ENCODE measurements around the gene SLC25A17. TPM values are rescaled to one million over a fixed set of nuclear protein-coding genes. Genes with fewer than 3 reads are reported as not detected.

SLC25A17 gene
- total and polyA plus RNA-seq, 2 donors from 2014 or later, result 15.3 to 23.8 TPM

DNA sequence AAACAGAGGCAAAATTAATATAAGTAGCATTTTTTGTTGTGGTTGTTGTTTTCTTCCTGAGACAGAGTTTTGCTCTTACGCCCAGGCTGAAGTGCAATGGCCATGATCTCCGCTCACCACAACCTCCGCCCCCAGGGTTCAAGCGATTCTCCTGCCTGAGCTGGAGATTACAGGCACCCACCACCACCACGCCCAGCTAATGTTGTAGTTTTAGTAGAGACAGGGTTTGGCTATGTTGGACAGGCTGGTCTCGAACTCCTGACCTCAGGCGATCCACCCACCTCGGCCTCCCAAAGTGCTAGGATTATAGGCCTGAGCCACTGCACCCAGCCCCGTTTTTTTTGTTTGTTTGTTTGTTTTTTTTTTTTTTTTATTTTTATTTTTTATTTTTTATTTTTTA is 75.4 kb downstream of the SLC25A17 start:
- H3K27ac ChIP-seq (ENCODE audit: low read depth in 2 of 2, low read length in 2 of 2), result no peak overlapping the region
- FAIRE-seq, result no peak

GRCh38 chr22:40741116-40741515 is 78.0 kb downstream of the SLC25A17 start:
- intact Hi-C loops (cut with DNase I), result no loop called here
- no peak for TF ChIP-seq CTCF (IDR thresholded peaks at IDR 0.05; ENCODE audit: borderline replicate concordance, extremely low read depth, insufficient read depth)
- Histone ChIP-seq H3K27me3 (ENCODE audit: control insufficient read depth, insufficient read depth, low read length) (no peaks in the 10 kb centered on the region), H3K36me3 (ENCODE audit: control insufficient read depth in 2 of 3, insufficient read depth in 3 of 3, low read length in 3 of 3) (no peaks in the 10 kb centered on the region), H3K4me1 (ENCODE audit: control insufficient read depth in 2 of 3, insufficient read depth in 2 of 3, low read depth in 1 of 3, low read length in 3 of 3) (no peaks in the 10 kb centered on the region), H3K4me3 (ENCODE audit: low read length in 3 of 3) (no peak overlapping the region), H3K9me3 (ENCODE audit: control insufficient read depth in 2 of 3, insufficient read depth in 1 of 3, low read length in 3 of 3) (no peaks in the 10 kb centered on the region), H3K9ac (ENCODE audit: low read length in 3 of 3) (no peak overlapping the region), H3K27ac (ENCODE audit: low read depth in 2 of 2, low read length in 2 of 2) (no peak overlapping the region)
- FAIRE-seq, result no peak
- no peak for DNase-seq

More for the DNA sequence above, 75.4 kb downstream of the SLC25A17 start:
- H3K9ac ChIP-seq (ENCODE audit: low read length in 3 of 3), result no peak overlapping the region
- H3K9me3 ChIP-seq (ENCODE audit: control insufficient read depth in 2 of 3, insufficient read depth in 1 of 3, low read length in 3 of 3), result peaks cover 0 to 8% (median 0%) of the 10 kb centered on the region in 3 donors
- no peak for TF ChIP-seq CTCF (IDR thresholded peaks at IDR 0.05; ENCODE audit: borderline replicate concordance, extremely low read depth, insufficient read depth)
- intact Hi-C loops (cut with DNase I), result no loop called here
- H3K4me1 ChIP-seq (ENCODE audit: control insufficient read depth in 2 of 3, insufficient read depth in 2 of 3, low read depth in 1 of 3, low read length in 3 of 3), result no peaks in the 10 kb centered on the region
- no peak for DNase-seq
- no peaks in the 10 kb centered on the region for H3K27me3 ChIP-seq (ENCODE audit: control insufficient read depth, insufficient read depth, low read length)
- H3K4me3 ChIP-seq (ENCODE audit: low read length in 3 of 3), result no peak overlapping the region
- no peaks in the 10 kb centered on the region for H3K36me3 ChIP-seq (ENCODE audit: control insufficient read depth in 2 of 3, insufficient read depth in 3 of 3, low read length in 3 of 3)

- no peak overlapping the region for H3K4me3 ChIP-seq (ENCODE audit: low read length in 3 of 3)
- FAIRE-seq, result no peak
- no peaks in the 10 kb centered on the region for H3K9me3 ChIP-seq (ENCODE audit: control insufficient read depth in 2 of 3, insufficient read depth in 1 of 3, low read length in 3 of 3)
- H3K27me3 ChIP-seq (ENCODE audit: control insufficient read depth, insufficient read depth, low read length), result no peaks in the 10 kb centered on the region
- no peak for DNase-seq
- H3K9ac ChIP-seq (ENCODE audit: low read length in 3 of 3), result no peak overlapping the region
- intact Hi-C loops (cut with DNase I), result no loop called here
- no peaks in the 10 kb centered on the region for H3K36me3 ChIP-seq (ENCODE audit: control insufficient read depth in 2 of 3, insufficient read depth in 3 of 3, low read length in 3 of 3)
- H3K4me1 ChIP-seq (ENCODE audit: control insufficient read depth in 2 of 3, insufficient read depth in 2 of 3, low read depth in 1 of 3, low read length in 3 of 3), result no peaks in the 10 kb centered on the region
- no peak overlapping the region for H3K27ac ChIP-seq (ENCODE audit: low read depth in 2 of 2, low read length in 2 of 2)
- no peak for TF ChIP-seq CTCF (IDR thresholded peaks at IDR 0.05; ENCODE audit: borderline replicate concordance, extremely low read depth, insufficient read depth)
Measured at GRCh38 chr22:40739721-40740120, 79.4 kb downstream of the SLC25A17 start.

DNA sequence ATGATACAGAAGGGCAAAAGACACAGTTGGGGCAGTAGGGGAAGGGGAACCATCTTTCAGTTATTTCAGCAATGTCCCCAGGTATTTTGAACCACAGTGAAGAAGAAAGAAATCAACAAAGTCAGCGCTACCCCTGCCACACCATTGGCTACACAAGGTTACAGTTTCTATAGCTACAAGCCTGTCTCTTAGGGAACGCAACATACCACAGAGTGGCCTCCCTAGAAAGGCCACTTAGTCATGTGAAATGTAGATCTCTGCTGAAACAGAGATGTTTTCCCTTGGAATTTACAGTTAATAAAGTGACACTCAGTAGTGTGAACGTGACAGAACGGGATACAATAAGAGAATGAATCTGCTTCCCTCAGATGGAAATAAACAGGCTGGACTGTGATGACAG is 85.2 kb downstream of the SLC25A17 start:
- Histone ChIP-seq H3K9ac (ENCODE audit: low read length in 3 of 3) (no peak overlapping the region), H3K27me3 (ENCODE audit: control insufficient read depth, insufficient read depth, low read length) (no peaks in the 10 kb centered on the region), H3K27ac (ENCODE audit: low read depth in 2 of 2, low read length in 2 of 2) (no peak overlapping the region), H3K9me3 (ENCODE audit: control insufficient read depth in 2 of 3, insufficient read depth in 1 of 3, low read length in 3 of 3) (no peaks in the 10 kb centered on the region), H3K4me3 (ENCODE audit: low read length in 3 of 3) (no peak overlapping the region), H3K36me3 (ENCODE audit: control insufficient read depth in 2 of 3, insufficient read depth in 3 of 3, low read length in 3 of 3) (no peaks in the 10 kb centered on the region), H3K4me1 (ENCODE audit: control insufficient read depth in 2 of 3, insufficient read depth in 2 of 3, low read depth in 1 of 3, low read length in 3 of 3) (peaks cover 0 to 3% (median 0%) of the 10 kb centered on the region in 3 donors)
- no peak for FAIRE-seq
- no peak for TF ChIP-seq CTCF (IDR thresholded peaks at IDR 0.05; ENCODE audit: borderline replicate concordance, extremely low read depth, insufficient read depth)
- intact Hi-C loops (cut with DNase I), result no loop called here
- DNase-seq, result peak in 1 of 5 donors; percentile 32

Measured in kidney (tissue), 14 donors.